H54 (cell line): Measurements from ENCODE around the gene GPC4.
"Not testable (repeated sequence)": the region's sequence is repeated elsewhere in the genome, so short reads cannot be mapped to it uniquely, and the experiment has no call there.

Experiments used
- DNase-seq: peaks from one replicate; pipeline ENCODE4 v3.0.0; 2011; ENCODE audit warnings: low spot score, mixed read lengths; ENCODE audit not compliant: insufficient read length
- FAIRE-seq: peaks from 3 replicates; lab custom pipeline; 2011; peaks lifted over from hg19 to GRCh38; lab: Jason Lieb, UNC
- POLR2A ChIP-seq: IDR thresholded peaks from 2 replicates; pipeline ENCODE4 v1.6.1; 2011; ENCODE audit warnings: low read depth, mild to moderate bottlenecking, low read length

Gene GPC4

GRCh38 chrX:133290076-133290475 is 125.2 kb downstream of the GPC4 start:
- no peak for DNase-seq
- FAIRE-seq, result no peak
- no peak for TF ChIP-seq POLR2A

- no peak for DNase-seq
- FAIRE-seq, result no peak
These were observed 127.4 kb downstream of the GPC4 start for GRCh38 chrX:133287860-133288259.

GRCh38 chrX:133285341-133285740 is 129.9 kb downstream of the GPC4 start:
- no peak for TF ChIP-seq POLR2A
- FAIRE-seq (no peak), DNase-seq (no peak)

More at GRCh38 chrX:133287860-133288259, 127.4 kb downstream of the GPC4 start:
- no peak for TF ChIP-seq POLR2A

GRCh38 chrX:133279112-133279730 is 136.1 kb downstream of the GPC4 start:
- not testable (repeated sequence) for FAIRE-seq, DNase-seq

GRCh38 chrX:133273180-133273579 is 142.1 kb downstream of the GPC4 start:
- FAIRE-seq (no peak), DNase-seq (no peak)
- TF ChIP-seq POLR2A, result no peak

GRCh38 chrX:133269168-133269567 is 146.1 kb downstream of the GPC4 start:
- FAIRE-seq (no peak), DNase-seq (no peak)
- no peak for TF ChIP-seq POLR2A

GRCh38 chrX:133267621-133268020 is 147.7 kb downstream of the GPC4 start:
- FAIRE-seq (no peak), DNase-seq (no peak)
- no peak for TF ChIP-seq POLR2A

- no peak for TF ChIP-seq POLR2A
- no peak for DNase-seq
- no peak for FAIRE-seq
These were observed 150.0 kb downstream of the GPC4 start for GRCh38 chrX:133265331-133265730.

- no peak for DNase-seq
- FAIRE-seq, result no peak
- no peak for TF ChIP-seq POLR2A
These were observed 156.8 kb downstream of the GPC4 start for GRCh38 chrX:133258481-133258880.

- TF ChIP-seq POLR2A, result no peak
- FAIRE-seq (no peak), DNase-seq (peak; percentile 6)
These were observed 160.6 kb downstream of the GPC4 start for GRCh38 chrX:133254666-133255065.

- FAIRE-seq (no peak), DNase-seq (no peak)
- no peak for TF ChIP-seq POLR2A
These were observed 164.1 kb downstream of the GPC4 start for GRCh38 chrX:133251204-133251603.

GRCh38 chrX:133250184-133251100 is 164.8 kb downstream of the GPC4 start:
- DNase-seq (no peak), FAIRE-seq (no peak)
- TF ChIP-seq POLR2A, result no peak
